ENCODE measurements around the gene MDFIC. TPM values are rescaled to one million over a fixed set of nuclear protein-coding genes. Genes with fewer than 3 reads are reported as not detected.

MDFIC gene
- total RNA-seq, 1 donor from 2014 or later: 18.5 TPM

DNA sequence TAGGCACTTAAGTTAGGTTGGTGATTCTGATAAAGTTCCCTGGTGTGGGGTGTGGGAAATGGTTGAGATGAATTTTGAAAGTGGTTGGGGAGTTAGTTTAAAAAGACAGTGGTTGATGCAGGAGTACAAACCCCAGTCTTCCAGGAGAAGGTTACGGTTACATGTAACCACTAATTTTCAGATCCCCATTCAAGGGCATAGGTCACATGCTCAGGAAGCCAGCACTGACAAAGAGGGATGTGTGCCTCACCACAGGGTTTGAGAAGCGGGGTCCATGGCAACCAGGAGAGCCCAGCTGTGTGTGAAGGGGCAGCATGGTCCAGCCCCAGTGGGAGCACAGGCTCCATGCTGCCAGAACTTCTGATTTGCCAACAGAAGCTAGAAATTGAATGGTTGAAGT lies 144.2 kb downstream of the MDFIC start:
- Mint-ChIP-seq H3K27me3 (ENCODE audit: unreplicated experiment) (no peaks in the 10 kb centered on the region), H3K4me3 (ENCODE audit: unreplicated experiment) (no peak overlapping the region), H3K27ac (ENCODE audit: unreplicated experiment) (no peak overlapping the region), H3K4me1 (ENCODE audit: unreplicated experiment) (peaks cover 5% of the 10 kb centered on the region), H3K36me3 (ENCODE audit: unreplicated experiment) (no peaks in the 10 kb centered on the region), H3K9me3 (ENCODE audit: unreplicated experiment) (no peaks in the 10 kb centered on the region)
- TF ChIP-seq, protein P1, sequence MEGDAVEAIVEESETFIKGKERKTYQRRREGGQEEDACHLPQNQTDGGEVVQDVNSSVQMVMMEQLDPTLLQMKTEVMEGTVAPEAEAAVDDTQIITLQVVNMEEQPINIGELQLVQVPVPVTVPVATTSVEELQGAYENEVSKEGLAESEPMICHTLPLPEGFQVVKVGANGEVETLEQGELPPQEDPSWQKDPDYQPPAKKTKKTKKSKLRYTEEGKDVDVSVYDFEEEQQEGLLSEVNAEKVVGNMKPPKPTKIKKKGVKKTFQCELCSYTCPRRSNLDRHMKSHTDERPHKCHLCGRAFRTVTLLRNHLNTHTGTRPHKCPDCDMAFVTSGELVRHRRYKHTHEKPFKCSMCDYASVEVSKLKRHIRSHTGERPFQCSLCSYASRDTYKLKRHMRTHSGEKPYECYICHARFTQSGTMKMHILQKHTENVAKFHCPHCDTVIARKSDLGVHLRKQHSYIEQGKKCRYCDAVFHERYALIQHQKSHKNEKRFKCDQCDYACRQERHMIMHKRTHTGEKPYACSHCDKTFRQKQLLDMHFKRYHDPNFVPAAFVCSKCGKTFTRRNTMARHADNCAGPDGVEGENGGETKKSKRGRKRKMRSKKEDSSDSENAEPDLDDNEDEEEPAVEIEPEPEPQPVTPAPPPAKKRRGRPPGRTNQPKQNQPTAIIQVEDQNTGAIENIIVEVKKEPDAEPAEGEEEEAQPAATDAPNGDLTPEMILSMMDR (IDR thresholded peaks at IDR 0.05): no peak
- DNase-seq (ENCODE audit: extremely low spot score, unreplicated experiment): no peak

DNA sequence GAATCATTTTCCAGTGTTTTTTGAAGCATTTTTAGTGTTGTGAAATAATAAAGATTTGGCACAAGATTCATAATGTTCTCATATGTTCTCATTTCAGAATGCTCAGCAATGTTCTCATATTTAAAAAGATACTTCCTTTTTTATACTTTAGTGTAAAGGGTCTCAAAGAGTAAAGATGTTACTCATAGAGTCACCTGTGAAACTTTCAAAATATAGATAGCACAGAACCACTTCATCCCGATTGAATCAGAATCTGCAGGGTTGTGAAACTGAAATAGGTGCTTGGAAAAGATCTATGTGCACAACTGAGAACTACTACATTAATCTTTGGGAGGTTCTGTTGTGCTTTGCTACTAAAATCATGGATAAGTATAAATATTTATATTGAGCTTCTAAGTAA lies 144.7 kb downstream of the MDFIC start:
- H3K27me3 Mint-ChIP-seq (ENCODE audit: unreplicated experiment): no peaks in the 10 kb centered on the region
- H3K36me3 Mint-ChIP-seq (ENCODE audit: unreplicated experiment): no peaks in the 10 kb centered on the region
- DNase-seq (ENCODE audit: extremely low spot score, unreplicated experiment): no peak
- TF ChIP-seq, protein P1 (IDR thresholded peaks at IDR 0.05): no peak
- peaks cover 5% of the 10 kb centered on the region for H3K4me1 Mint-ChIP-seq (ENCODE audit: unreplicated experiment)
- H3K9me3 Mint-ChIP-seq (ENCODE audit: unreplicated experiment): no peaks in the 10 kb centered on the region
- H3K4me3 Mint-ChIP-seq (ENCODE audit: unreplicated experiment): no peak overlapping the region
- no peak overlapping the region for H3K27ac Mint-ChIP-seq (ENCODE audit: unreplicated experiment)

- H3K36me3 Mint-ChIP-seq (ENCODE audit: unreplicated experiment): no peaks in the 10 kb centered on the region
- H3K27me3 Mint-ChIP-seq (ENCODE audit: unreplicated experiment): no peaks in the 10 kb centered on the region
- peaks cover 5% of the 10 kb centered on the region for H3K4me1 Mint-ChIP-seq (ENCODE audit: unreplicated experiment)
- H3K9me3 Mint-ChIP-seq (ENCODE audit: unreplicated experiment): no peaks in the 10 kb centered on the region
- DNase-seq (ENCODE audit: extremely low spot score, unreplicated experiment): no peak
- H3K4me3 Mint-ChIP-seq (ENCODE audit: unreplicated experiment): no peak overlapping the region
- TF ChIP-seq, protein P1 (IDR thresholded peaks at IDR 0.05): no peak
- peak overlapping the region; percentile 66 for H3K27ac Mint-ChIP-seq (ENCODE audit: unreplicated experiment)
Measured at GRCh38 chr7:115068220-115068619, 146.3 kb downstream of the MDFIC start.

All from osteocyte (in vitro differentiated cells).